Prostate gland (tissue), 2 donors: ENCODE measurements around the gene ATP5MC2. TPM values are rescaled to one million over a fixed set of nuclear protein-coding genes. Genes with fewer than 3 reads are reported as not detected.

Experiments
- DNase-seq: peaks from one replicate; pipeline ENCODE4 v3.0.0-alpha.2; 2019; ENCODE audit warnings: low spot score
- H3K27ac ChIP-seq, 2 donors: fragments of 200-600 bp; sonication (generic); 2 replicates each; pipeline ENCODE4 v1.5.1; 2017 to 2019
- H3K27me3 ChIP-seq: fragments of 200-600 bp; sonication (generic); replicated peaks from 2 replicates; pipeline ENCODE4 v1.5.1; 2019; ENCODE audit not compliant: insufficient read depth
- H3K36me3 ChIP-seq, 2 donors: fragments of 200-600 bp; sonication (generic); 1 replicate in 1 of 2; 2 replicates in 1 of 2; pipeline versions ENCODE4 v1.5.1 to v1.8.1; 2017 to 2019
- H3K4me1 ChIP-seq: fragments of 200-600 bp; sonication (generic); replicated peaks from 2 replicates; pipeline ENCODE4 v1.5.1; 2019
- H3K4me3 ChIP-seq, 2 donors: fragments of 200-600 bp; sonication (generic); 2 replicates each; pipeline ENCODE4 v1.5.1; 2017 to 2019
- H3K9me3 ChIP-seq: fragments of 200-600 bp; sonication (generic); 2 replicates; pipeline ENCODE4 v1.5.1; 2017
- POLR2A ChIP-seq: fragments of 450-650 bp; IDR thresholded peaks from one replicate; pipeline ENCODE4 v1.6.1; 2016; ENCODE audit warnings: antibody characterized with exemption, mild to moderate bottlenecking
- POLR2AphosphoS5 ChIP-seq: sonication (generic); formaldehyde crosslinking; IDR thresholded peaks from one replicate; pipeline ENCODE4 v1.6.1; 2017; ENCODE audit warnings: antibody characterized with exemption
- WGBS: methylation state at CpG from one replicate; pipeline ENCODE4 v1.1.5; 2018; 5-methylcytosine and 5-hydroxymethylcytosine counted together
- intact Hi-C: fragments of 100-400 bp; cut with DNase I; formaldehyde crosslinking; loops from one replicate; pipeline ENCODE4 v1.14.2; 2022
- total RNA-seq, 2 donors: library from RNA; depleted of rRNA; stranded (reverse); fragments of >200 nt; gene quantifications; one replicate each; pipeline ENCODE4 v1.1.0, GENCODE V29; 2016
- TF ChIP-seq, protein P1 (sequence below), 4 experiments: fragments of 200-600 bp in 2 of 4; fragments of 450-650 bp in 2 of 4; sonication (generic) in 2 of 4; IDR thresholded peaks; 1 replicate in 3 of 4; 2 replicates in 1 of 4; pipeline ENCODE4 v1.5.1; 2016 to 2019; ENCODE audit warnings: antibody characterized with exemption in 4 of 4, mild to moderate bottlenecking in 2 of 4, moderate library complexity in 2 of 4

ATP5MC2 gene
- total RNA-seq, 2 donors from 2014 or later, result 419 to 728 TPM

DNA sequence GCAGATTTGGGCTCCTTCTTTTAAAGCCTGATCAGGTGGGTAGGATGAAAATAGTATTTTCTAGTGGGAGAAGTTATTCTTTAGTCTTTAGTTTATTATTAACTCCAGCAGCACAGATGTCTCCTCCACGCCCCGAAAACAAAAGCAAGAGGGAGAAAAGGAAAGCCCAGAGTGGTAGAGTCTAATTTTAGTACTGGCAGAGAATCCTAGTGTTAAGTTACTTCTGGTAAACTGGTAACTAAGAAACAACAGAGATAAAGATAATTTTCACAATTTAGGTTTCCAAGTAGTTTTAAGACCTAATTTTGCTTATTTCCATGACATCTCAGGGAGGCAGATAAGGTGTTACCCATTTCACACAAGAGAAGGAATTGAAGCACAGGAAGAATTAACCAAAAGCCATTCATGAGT lies 16.3 kb downstream of the ATP5MC2 start:
- Histone ChIP-seq H3K4me3 (no peak overlapping the region), H3K4me1 (peaks cover 20% of the 10 kb centered on the region), H3K36me3 (no peaks in the 10 kb centered on the region), H3K9me3 (no peaks in the 10 kb centered on the region), H3K27ac (peak overlapping the region; percentile 88 to 89), H3K27me3 (no peaks in the 10 kb centered on the region)
- WGBS, result 9% methylated on average over 2 of the region's 2 CpGs
- TF ChIP-seq POLR2AphosphoS5, result no peak
- no peak for TF ChIP-seq POLR2A
- TF ChIP-seq, protein P1, sequence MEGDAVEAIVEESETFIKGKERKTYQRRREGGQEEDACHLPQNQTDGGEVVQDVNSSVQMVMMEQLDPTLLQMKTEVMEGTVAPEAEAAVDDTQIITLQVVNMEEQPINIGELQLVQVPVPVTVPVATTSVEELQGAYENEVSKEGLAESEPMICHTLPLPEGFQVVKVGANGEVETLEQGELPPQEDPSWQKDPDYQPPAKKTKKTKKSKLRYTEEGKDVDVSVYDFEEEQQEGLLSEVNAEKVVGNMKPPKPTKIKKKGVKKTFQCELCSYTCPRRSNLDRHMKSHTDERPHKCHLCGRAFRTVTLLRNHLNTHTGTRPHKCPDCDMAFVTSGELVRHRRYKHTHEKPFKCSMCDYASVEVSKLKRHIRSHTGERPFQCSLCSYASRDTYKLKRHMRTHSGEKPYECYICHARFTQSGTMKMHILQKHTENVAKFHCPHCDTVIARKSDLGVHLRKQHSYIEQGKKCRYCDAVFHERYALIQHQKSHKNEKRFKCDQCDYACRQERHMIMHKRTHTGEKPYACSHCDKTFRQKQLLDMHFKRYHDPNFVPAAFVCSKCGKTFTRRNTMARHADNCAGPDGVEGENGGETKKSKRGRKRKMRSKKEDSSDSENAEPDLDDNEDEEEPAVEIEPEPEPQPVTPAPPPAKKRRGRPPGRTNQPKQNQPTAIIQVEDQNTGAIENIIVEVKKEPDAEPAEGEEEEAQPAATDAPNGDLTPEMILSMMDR (IDR thresholded peaks at IDR 0.05), result no peak
- intact Hi-C loops, result no loop called here
- no peak for DNase-seq

DNA sequence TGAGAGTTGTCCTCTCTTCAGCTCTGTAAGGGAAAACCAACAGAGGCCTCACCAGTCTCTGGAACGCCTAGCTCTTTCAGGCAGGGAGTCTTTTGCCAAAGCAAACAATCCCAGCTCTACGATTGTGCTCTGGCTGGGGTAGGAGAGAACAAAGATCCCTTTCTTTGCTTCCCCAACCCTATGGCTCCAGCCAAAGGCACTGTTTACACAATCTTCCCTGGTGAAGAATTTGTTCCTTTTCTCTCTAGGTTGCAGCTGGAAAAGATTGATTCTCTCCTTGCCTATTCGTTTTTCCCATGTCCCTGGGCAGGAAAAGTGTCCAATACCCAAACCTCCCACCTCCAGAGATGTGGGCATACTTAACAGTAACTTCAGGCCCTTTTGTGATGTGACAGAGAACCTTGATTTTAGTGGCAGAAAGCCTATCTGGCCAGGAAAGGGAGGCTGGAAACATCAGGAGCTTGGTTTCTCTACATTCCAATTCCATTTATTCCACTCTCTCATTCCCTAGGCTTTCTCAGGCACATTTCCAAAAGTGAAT lies 16.8 kb downstream of the ATP5MC2 start:
- H3K36me3 ChIP-seq, result no peaks in the 10 kb centered on the region
- 6% methylated on average over 3 of the region's 3 CpGs for WGBS
- intact Hi-C loops, result no loop called here
- TF ChIP-seq, protein P1 (IDR thresholded peaks at IDR 0.05), result no peak
- TF ChIP-seq POLR2A (no peak), POLR2AphosphoS5 (peak; percentile 91)
- H3K4me3 ChIP-seq, result no peak overlapping the region
- no peaks in the 10 kb centered on the region for H3K27me3 ChIP-seq
- peaks cover 20% of the 10 kb centered on the region for H3K4me1 ChIP-seq
- H3K9me3 ChIP-seq, result no peaks in the 10 kb centered on the region
- DNase-seq, result peak; percentile 92
- peak overlapping the region; percentile 88 to 89 for H3K27ac ChIP-seq

DNA sequence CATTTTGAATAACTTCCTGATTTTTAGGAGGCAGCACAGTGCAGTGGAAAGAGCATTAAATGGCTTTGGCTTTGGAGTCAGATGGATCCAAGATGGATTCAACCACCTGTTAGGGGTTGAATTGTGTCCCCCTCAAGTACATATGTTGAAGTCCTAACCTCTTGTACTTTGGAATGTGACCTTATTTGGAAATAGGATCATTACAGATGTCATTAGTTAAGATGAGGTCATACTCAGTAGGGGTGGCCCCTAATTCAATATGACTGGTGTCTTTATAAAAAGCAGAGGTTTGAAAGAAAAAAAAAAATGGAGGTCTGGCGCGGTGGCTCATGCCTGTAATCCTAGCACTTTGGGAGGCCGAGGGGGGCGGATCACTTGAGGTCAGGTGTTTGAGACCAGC lies 18.8 kb downstream of the ATP5MC2 start:
- DNase-seq, result no peak
- intact Hi-C loops, result no loop called here
- Histone ChIP-seq H3K36me3 (no peaks in the 10 kb centered on the region), H3K27ac (peak overlapping the region; percentile 88 to 89), H3K4me1 (peaks cover 20% of the 10 kb centered on the region), H3K27me3 (no peaks in the 10 kb centered on the region), H3K9me3 (no peaks in the 10 kb centered on the region), H3K4me3 (no peak overlapping the region)
- WGBS, result 91% methylated on average over 4 of the region's 4 CpGs
- no peak for TF ChIP-seq POLR2A
- TF ChIP-seq POLR2AphosphoS5, result no peak
- TF ChIP-seq, protein P1 (IDR thresholded peaks at IDR 0.05), result no peak

DNA sequence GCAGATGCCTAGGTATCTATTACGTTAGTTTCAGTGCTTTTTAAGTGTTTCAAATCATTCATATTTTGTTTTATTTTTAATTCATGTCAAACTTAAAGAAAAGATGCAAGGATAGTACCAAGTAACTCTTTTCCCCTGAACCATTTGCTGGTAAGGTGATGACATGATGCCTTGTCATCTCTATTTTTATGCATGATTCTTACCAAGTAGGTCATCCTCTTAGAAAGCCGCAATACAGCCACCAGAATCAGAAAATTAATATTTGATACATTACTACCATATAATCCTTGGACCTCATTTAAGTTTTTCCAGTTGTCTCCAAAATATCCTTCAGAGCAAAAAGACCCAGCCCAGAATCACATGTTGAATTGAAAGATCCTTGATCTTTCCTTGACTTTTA lies 22.3 kb downstream of the ATP5MC2 start:
- Histone ChIP-seq H3K4me1 (peaks cover 8% of the 10 kb centered on the region), H3K27ac (no peak overlapping the region), H3K9me3 (no peaks in the 10 kb centered on the region), H3K27me3 (no peaks in the 10 kb centered on the region), H3K4me3 (no peak overlapping the region), H3K36me3 (no peaks in the 10 kb centered on the region)
- 96% methylated on average over 2 of the region's 2 CpGs for WGBS
- TF ChIP-seq, protein P1 (IDR thresholded peaks at IDR 0.05), result no peak
- TF ChIP-seq POLR2A (no peak), POLR2AphosphoS5 (no peak)
- intact Hi-C loops, result no loop called here
- no peak for DNase-seq

DNA sequence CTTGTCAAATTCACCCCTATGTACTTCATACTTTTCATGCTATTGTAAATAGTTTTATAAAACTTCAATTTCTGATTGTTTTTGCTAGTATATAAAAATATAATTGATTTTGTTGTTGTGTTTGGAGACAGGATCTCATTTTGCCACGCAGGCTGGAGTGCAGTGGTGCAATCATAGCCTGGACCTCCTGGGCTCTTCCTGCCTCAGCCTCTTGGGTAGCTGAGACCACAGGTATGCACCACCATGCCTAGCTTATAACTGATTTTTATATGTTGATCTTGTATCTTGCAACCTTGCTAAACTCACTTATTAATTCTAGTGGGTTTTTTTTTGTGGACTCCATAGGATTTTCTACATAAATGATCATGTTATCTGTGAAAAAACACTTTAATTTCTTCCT lies 23.5 kb downstream of the ATP5MC2 start:
- Histone ChIP-seq H3K4me3 (no peak overlapping the region), H3K4me1 (no peaks in the 10 kb centered on the region), H3K27me3 (no peaks in the 10 kb centered on the region), H3K9me3 (no peaks in the 10 kb centered on the region), H3K27ac (no peak overlapping the region), H3K36me3 (no peaks in the 10 kb centered on the region)
- WGBS, result 84% methylated on average over 1 of the region's 1 CpG
- no peak for DNase-seq
- intact Hi-C loops, result no loop called here
- TF ChIP-seq, protein P1 (IDR thresholded peaks at IDR 0.05), result no peak
- TF ChIP-seq POLR2AphosphoS5 (no peak), POLR2A (no peak)
